Sciatic nerve (tissue), 2 donors: ENCODE data around the gene MAP4K1. TPM values are rescaled to one million over a fixed set of nuclear protein-coding genes. Genes with fewer than 3 reads are reported as not detected.

Source experiments
- ATAC-seq: fragments of 200-7000 bp; cut with Tn5 transposase; one replicate; pipeline ENCODE4 v1.9.1; 2020; ENCODE audit warnings: mild to moderate bottlenecking, moderate library complexity
- DNase-seq: peaks from one replicate; pipeline ENCODE4 v3.0.0-alpha.2; 2020; ENCODE audit warnings: low spot score
- intact Hi-C: fragments of 100-400 bp; cut with DNase I; formaldehyde crosslinking; loops from one replicate; pipeline ENCODE4 v1.14.2; 2022
- total RNA-seq: library from RNA; stranded (reverse); fragmentation: NEBNext Ultra II Directional; extraction: Animal tissue kit (Norgen Biotek cat#: 25700); gene quantifications from one replicate; pipeline ENCODE4 v1.2.1, GENCODE V29; 2021
- donor health status: DM: no; HTN: no; CAD: no.
- donor health status: DM: no; HTN: no; CAD: no.

Gene MAP4K1
- total RNA-seq, result 6.2 TPM

GRCh38 chr19:38617764-38618589, at the start of gene MAP4K1:
TSS of gene MAP4K1 (minus strand) at chr19:38617953. CDS start at chr19:38617895, 58 bp downstream.
- intact Hi-C loops, result no loop called here
- DNase-seq, result peak; percentile 66
- ATAC-seq, result peak; percentile 8

DNA sequence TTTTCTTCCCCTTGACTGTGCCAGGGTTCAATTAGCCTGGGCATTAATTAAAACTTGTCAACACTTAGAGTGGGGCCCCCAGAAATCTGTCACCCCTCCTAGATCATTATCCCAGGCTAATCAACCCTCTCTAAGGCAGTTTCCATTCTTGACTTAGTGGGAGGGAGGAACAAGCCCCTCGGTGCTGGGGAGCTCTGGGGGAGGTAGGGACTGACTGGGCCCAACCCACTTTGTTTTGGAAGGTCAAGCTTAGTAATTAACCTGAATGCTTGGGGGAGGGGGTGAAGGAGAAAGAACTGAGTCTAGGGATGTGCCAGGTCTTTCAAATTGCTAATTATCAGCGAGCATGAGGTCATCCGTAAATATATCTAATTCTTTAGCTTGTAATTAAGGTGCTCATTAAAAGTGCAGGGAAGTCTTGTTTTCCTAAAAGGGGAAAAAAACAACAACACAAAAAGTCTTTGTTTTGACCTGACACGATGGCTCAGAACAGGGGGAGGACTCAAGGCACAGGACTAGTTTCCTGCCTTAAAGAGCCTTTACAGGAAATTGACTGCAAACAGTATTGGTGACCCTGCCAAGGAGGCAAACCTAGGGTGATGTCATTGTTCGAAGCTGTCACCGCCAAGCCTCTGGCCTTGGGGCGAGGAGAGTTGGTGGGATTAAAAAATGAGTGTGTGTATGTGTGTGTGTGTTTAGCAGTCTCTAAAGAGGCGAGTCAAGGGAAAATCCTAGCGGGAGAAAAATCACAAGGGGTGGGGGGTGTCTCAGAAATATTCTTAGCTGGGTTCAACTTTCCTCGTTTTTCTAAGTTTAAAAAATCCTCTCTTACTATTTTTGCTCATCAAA, 49.1 kb upstream of the MAP4K1 start:
- ATAC-seq (peak; percentile 58), DNase-seq (no peak)
- intact Hi-C loops, result no loop called here

DNA sequence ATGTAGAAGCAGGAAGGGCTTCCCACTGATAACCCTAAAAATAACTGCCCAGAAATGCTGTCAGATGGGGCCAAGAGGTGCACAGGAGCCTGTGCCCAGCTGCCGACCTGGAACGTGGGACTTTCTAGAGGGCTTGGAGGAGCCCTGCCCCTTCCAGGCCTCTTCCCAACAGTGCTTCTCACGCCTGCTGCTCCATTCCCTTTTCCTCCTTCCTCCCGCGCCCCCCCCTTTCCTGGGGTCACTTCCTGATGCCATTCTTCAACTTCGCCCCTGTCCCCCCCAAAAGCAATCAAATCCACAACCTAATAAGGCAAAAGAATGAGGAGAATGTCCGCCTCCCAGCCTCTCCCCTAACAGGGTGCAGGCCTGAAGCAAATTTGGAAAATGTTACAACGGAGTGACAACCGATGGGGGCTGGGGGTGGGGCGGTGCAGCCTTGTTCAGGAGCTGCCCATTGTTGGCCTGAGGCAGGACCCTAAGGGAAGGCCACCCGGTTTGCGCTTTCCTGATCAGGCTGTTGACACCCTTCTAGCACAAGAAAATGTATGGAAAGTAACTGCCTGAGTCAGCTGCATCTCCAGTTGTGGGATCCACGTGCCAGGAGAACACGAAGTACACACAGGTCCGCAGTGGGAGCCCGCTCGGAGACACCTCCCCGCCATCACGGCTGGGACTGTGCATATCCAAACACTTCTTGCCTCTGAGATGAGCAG, 48.4 kb upstream of the MAP4K1 start:
- DNase-seq (no peak), ATAC-seq (peak; percentile 62)
- intact Hi-C loops, result no loop called here

DNA sequence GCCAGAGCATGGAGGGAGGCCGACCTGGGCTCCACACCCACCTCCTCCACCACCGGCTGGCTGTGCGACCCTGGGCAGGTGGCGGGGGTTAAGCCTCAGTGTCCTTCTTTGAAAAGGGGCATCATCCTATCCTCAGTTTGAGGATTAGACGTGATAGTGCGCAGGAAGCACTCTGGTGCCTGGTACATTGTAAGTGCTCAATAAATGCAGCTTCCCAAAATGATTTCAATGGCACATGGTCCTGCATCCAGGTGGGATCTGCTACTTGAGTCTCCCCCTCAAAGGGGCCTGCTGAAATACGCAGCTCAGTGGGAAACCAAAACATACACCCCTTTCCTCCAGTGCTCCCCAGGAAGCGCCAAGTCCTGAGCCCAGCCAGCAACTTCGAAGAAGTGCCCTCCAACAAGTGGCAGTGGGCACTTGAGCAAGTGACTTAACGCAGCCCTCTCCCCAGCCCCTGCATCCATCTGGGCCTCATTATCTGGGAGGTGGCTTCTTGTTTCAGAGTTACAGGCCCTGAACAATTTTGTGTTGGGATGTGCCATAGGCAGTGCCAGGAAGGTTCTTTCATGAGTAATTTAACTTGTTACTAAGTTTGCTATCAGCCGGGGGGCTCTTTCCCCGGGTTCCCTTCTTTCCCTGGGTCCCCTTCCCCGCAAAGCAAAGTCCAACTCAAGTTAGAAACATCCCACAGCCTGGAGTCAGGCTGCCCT, 47.6 kb upstream of the MAP4K1 start:
- no peak for DNase-seq
- intact Hi-C loops, result no loop called here
- no peak for ATAC-seq

DNA sequence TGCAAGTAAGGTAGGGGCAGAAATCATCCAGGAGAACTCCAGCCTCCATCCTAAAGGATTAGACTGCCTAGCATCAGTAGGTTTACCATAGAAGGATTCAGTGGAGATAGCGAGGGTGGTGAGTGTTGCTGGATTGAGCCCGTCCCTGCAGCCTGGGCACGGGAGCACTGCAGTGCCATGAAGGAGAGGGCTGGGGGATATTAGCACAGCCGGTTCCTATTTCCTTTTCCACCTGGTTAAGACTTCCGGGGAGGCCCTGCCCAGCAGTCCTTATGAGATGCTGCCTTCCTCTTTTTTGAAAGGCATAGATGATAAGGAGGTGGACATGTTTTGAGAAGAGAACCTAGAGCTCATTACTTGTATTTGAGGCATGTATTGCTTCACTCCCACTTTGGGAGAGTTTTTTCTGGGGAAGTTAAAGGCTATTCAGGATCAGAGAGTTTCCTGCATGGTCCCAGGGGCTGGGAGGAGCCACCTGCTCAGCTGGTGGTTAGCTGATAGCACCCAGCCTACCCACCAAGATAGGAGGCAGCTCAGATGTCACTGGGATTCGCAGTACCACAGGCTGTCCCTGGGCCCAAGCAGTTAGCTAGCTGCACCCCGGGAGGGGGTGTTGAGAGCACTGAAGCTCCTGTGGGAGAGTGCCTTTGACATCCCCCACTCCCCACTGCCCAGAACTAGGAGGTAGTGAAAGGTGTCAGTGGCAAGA, 46.9 kb upstream of the MAP4K1 start:
- intact Hi-C loops, result no loop called here
- ATAC-seq, result no peak
- no peak for DNase-seq

GRCh38 chr19:38663957-38664502, 46.3 kb upstream of the MAP4K1 start:
- ATAC-seq (peak; percentile 71), DNase-seq (no peak)
- intact Hi-C loops, result no loop called here

DNA sequence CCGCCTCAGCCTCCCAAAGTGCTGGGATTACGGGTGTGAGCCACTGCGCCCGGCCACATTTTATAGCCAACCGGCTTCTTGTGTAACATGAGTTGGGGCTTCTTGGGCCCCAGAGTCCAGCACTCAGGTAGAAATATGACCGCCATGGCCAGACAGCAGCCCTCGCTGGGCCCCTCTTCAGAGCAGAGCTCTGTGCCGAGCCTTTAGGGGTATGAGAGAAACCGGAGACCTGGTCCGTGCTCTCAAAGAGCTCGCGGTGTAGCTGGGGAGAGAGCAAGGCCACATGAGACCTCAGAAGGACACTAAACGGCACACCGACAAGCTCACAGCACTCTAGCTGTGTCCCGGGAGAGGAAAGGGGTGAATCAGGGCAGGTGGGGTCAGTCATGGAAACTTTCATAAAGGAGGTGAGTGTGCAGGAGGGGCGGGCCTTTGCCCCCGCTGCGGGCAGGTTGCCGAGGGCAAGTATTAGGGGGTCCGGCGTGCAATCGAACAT, 45.5 kb upstream of the MAP4K1 start:
- DNase-seq (no peak), ATAC-seq (no peak)
- intact Hi-C loops, result no loop called here

DNA sequence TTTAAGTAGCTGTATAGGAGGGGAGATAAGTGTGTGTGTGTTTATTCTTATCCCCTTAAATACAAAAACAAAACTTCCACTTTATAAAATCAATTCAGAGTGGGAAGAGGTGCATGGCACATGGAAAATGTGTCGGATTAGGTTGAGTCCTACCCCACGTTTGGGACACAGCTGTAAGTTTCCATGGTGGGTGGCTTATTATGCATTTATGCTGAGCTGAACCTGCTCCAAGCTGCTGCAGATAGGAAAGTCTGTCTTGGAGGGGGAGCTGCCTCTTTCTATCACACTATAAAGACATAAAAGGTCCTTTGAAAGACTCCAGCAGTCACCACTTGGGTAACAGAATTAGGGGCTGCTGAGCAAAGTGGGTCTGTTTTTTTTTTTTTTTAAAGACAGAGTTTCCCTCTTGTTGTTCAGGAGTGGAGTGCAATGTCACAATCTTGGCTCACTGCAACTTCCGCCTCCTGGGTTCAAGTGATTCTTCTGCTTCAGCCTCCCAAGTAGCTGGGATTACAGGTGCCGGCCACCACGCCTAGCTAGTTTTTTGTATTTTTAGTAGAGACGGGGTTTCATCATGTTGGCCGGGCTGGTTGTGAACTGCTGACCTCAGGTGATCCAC, 44.9 kb upstream of the MAP4K1 start:
- intact Hi-C loops, result no loop called here

DNA sequence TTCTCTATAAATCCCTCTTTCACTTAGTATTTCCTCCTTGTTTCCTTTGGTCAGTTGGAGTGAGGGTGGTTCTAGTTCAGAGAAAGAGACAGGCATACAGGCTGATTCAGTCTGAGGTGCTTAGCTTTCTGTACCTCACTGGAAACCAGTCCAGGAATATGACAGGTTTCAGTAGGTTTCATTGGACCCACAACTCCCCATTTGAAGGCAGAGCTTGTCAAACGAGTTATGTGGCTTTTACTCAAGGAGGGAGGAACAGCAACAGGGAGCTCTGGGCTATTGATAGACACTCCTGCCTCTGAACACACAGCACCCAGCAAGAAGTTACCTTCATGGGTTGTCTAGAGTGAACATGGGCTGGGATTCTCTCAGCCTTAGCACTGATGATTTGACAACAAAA, 44.2 kb upstream of the MAP4K1 start:
- ATAC-seq (no peak), DNase-seq (no peak)
- intact Hi-C loops, result no loop called here

More for the DNA sequence above, 44.9 kb upstream of the MAP4K1 start:
- DNase-seq (no peak), ATAC-seq (no peak)

- DNase-seq, result no peak
- ATAC-seq, result no peak
- intact Hi-C loops, result no loop called here
Measured at GRCh38 chr19:38661136-38661535, 43.4 kb upstream of the MAP4K1 start.

DNA sequence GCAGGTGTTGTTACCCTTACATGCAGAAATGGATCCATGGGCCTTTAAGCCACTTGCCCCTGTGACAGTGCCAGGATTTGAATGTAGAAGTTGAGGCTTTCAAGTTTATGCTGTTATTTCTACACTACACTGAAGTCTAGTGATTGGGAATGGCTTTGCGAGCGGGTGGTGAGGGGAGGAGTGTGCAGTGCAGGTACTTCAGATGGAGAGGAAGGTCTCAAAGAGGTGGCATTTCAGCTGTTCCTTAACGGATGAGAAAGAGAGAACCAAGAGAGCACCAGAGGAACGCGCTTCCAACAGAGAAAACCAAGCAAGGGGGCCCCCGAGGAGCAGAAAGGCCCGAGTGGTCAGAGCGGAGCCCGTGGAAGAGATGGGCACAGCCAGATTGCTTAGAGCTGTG, 43.0 kb upstream of the MAP4K1 start:
- DNase-seq (no peak), ATAC-seq (no peak)
- intact Hi-C loops, result no loop called here

DNA sequence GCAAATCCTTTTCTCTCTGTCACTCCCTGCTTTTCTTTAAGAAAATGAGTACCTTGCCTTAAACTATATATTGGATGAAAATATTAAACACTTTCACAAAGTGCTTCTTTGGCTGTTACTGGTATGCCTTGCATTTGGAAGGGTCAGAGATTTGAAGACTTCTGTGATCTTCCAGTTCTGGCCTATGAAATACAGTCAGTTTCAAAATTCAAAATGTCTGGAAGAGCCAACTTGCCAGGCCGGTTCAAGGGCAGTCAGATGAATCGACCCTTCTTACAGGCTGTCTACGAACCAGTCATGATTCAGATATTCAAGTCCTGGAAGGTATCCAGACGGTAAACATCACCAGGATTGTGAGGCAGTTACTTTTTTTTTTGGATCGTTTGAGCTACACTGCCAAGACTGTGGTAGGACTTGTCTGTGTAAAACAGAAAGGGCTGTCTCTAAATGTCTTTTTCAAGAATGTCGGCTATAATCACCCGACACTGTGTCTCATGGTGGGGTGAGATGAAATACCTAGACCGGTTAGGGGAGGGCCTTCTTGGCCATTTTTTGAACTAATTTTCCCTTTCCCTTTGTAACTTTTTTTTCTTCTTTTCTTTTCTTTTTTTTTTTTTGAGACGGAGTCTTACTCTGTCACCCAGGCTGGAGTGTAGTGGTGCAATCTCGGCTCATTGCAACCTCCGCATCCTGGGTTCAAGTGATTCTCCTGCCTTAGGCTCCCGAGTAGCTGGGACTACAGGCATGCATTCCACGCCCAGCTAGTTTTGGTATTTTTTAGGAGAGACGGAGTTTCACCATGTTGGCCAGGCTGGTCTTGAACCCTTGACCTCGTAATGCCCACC, 40.9 kb upstream of the MAP4K1 start:
- intact Hi-C loops, result no loop called here
- ATAC-seq (peak; percentile 72), DNase-seq (no peak)

- ATAC-seq, result no peak
- intact Hi-C loops, result no loop called here
Measured at GRCh38 chr19:38657633-38658222, 40.0 kb upstream of the MAP4K1 start.

GRCh38 chr19:38656171-38656981, 38.6 kb upstream of the MAP4K1 start:
- ATAC-seq (peak; percentile 70), DNase-seq (no peak)
- intact Hi-C loops, result no loop called here

More at GRCh38 chr19:38657633-38658222, 40.0 kb upstream of the MAP4K1 start:
- DNase-seq, result no peak

GRCh38 chr19:38655148-38655824, 37.5 kb upstream of the MAP4K1 start:
- DNase-seq (no peak), ATAC-seq (no peak)
- intact Hi-C loops, result no loop called here
